HCT116 (cell line): ENCODE measurements around the gene IGF2BP1. TPM values are rescaled to one million over a fixed set of nuclear protein-coding genes. Genes with fewer than 3 reads are reported as not detected.

Source experiments
- ATAC-seq: fragments of 200-7000 bp; cut with Tn5 transposase; 2 replicates; pipeline ENCODE4 v1.9.1; 2020; ENCODE audit warnings: mild to moderate bottlenecking, moderate library complexity
- BruUV-seq: library from RNA; stranded (reverse); fragments of 400-500 nt; replicated peaks from 2 replicates; lab custom pipeline; 2021; lab: Mats Ljungman, UMichigan
- CTCF ChIA-PET: fragments of 300-600 bp; sonication (Branson Sonifier 250); formaldehyde crosslinking; loops from one replicate; lab custom pipeline; 2021; ENCODE audit warnings: antibody characterized with exemption; lab: Charles Lee
- POLR2A ChIA-PET: fragments of 300-600, 350-600 bp; sonication (Branson Sonifier 250); formaldehyde crosslinking; loops from one replicate; lab custom pipeline; 2021; ENCODE audit warnings: antibody characterized with exemption; lab: Charles Lee
- RAD21 ChIA-PET, 2 experiments: fragments of 300-600 bp; sonication (Branson Sonifier 250); formaldehyde crosslinking; loops; one replicate each; lab custom pipeline; 2023; ENCODE audit warnings: low total read pairs in 2 of 2; ENCODE audit not compliant: uncharacterized antibody in 2 of 2, unreplicated experiment in 2 of 2, low non-redundant PET in 1 of 2; lab: Charles Lee
- DNase-seq: peaks from one replicate; pipeline ENCODE4 v3.0.0-alpha.2; 2010; ENCODE audit warnings: low read depth, low spot score
- H2AFZ ChIP-seq: fragments of 200-600 bp; shearing (Covaris generic), sonication (generic); 2 replicates; pipeline ENCODE4 v1.6.1; 2017; ENCODE audit warnings: low read depth, mixed run types, mixed read lengths, antibody characterized with exemption, low read length; ENCODE audit not compliant: poor library complexity, severe bottlenecking
- H3K27ac ChIP-seq: 2 replicates; pipeline ENCODE4 v1.5.1; 2012; ENCODE audit warnings: low read depth, low read length
- H3K27me3 ChIP-seq: fragments of 200-600 bp; sonication (generic); 2 replicates; pipeline ENCODE4 v1.6.1; 2016; ENCODE audit warnings: mixed run types, low read length, mixed read lengths; ENCODE audit not compliant: insufficient read depth
- H3K36me3 ChIP-seq, 2 experiments: fragments of 200-500 bp in 1 of 2; fragments of 200-600 bp in 1 of 2; sonication (Bioruptor generic) in 1 of 2; sonication (generic) in 1 of 2; 2 replicates each; pipeline versions ENCODE4 v1.5.1 to v1.6.1; 2014 to 2016; ENCODE audit warnings: low read length in 2 of 2, inconsistent platforms in 1 of 2, mixed read lengths in 1 of 2, mixed run types in 1 of 2; ENCODE audit not compliant: insufficient read depth in 2 of 2, control insufficient read depth in 1 of 2
- H3K4me1 ChIP-seq, 2 experiments: fragments of 200-600 bp in 1 of 2; sonication (generic) in 1 of 2; 2 replicates each; pipeline versions ENCODE4 v1.5.1 to v1.6.1; 2012 to 2017; ENCODE audit warnings: low read length in 2 of 2, inconsistent platforms in 1 of 2, mild to moderate bottlenecking in 1 of 2, mixed read lengths in 1 of 2, mixed run types in 1 of 2, moderate library complexity in 1 of 2; ENCODE audit not compliant: insufficient read depth in 2 of 2, control insufficient read depth in 1 of 2
- H3K4me2 ChIP-seq: fragments of 200-600 bp; sonication (generic); 2 replicates; pipeline ENCODE4 v1.6.1; 2017; ENCODE audit warnings: mixed run types, low read length, mixed read lengths
- H3K4me3 ChIP-seq, 2 experiments: fragments of 200-600 bp in 1 of 2; sonication (generic) in 1 of 2; replicated peaks in 1 of 2; 2 replicates each; pipeline ENCODE4 v1.5.1; 2011 to 2016; ENCODE audit warnings: low read length in 2 of 2, control low read depth in 1 of 2, low read depth in 1 of 2, mild to moderate bottlenecking in 1 of 2, mixed read lengths in 1 of 2, mixed run types in 1 of 2
- H3K79me2 ChIP-seq: fragments of 200-600 bp; sonication (generic); 2 replicates; pipeline ENCODE4 v1.6.1; 2017; ENCODE audit warnings: mild to moderate bottlenecking, mixed run types, low read length, moderate library complexity, mixed read lengths; ENCODE audit not compliant: insufficient read depth
- H3K9ac ChIP-seq: fragments of 200-600 bp; sonication (generic); 2 replicates; pipeline ENCODE4 v1.6.1; 2016; ENCODE audit warnings: low read length, mixed read lengths
- H3K9me2 ChIP-seq: fragments of 200-600 bp; sonication (generic), shearing (Covaris generic); 2 replicates; pipeline ENCODE4 v1.6.1; 2017; ENCODE audit warnings: mixed run types, mild to moderate bottlenecking, moderate library complexity; ENCODE audit not compliant: insufficient read depth
- H3K9me3 ChIP-seq, 2 experiments: fragments of 200-500 bp in 1 of 2; fragments of 200-600 bp in 1 of 2; sonication (Bioruptor generic) in 1 of 2; sonication (generic) in 1 of 2; 2 replicates each; pipeline ENCODE4 v1.6.1; 2014 to 2017; ENCODE audit warnings: low read length in 2 of 2, mixed read lengths in 2 of 2, inconsistent platforms in 1 of 2, low read depth in 1 of 2, mild to moderate bottlenecking in 1 of 2, mixed run types in 1 of 2, moderate library complexity in 1 of 2; ENCODE audit not compliant: control insufficient read depth in 1 of 2, insufficient read depth in 1 of 2
- H4K20me1 ChIP-seq: fragments of 200-600 bp; sonication (generic), shearing (Covaris generic); 2 replicates; pipeline ENCODE4 v1.6.1; 2017; ENCODE audit warnings: mixed run types, mild to moderate bottlenecking, moderate library complexity; ENCODE audit not compliant: insufficient read depth
- CBX3 ChIP-seq: IDR thresholded peaks from 2 replicates; pipeline ENCODE4 v1.6.1; 2012; ENCODE audit warnings: low read depth
- EGR1 ChIP-seq: IDR thresholded peaks from 2 replicates; pipeline ENCODE4 v1.6.1; 2012; ENCODE audit warnings: low read depth
- MAX ChIP-seq: IDR thresholded peaks from 2 replicates; pipeline ENCODE4 v1.6.1; 2012
- RAD21 ChIP-seq: IDR thresholded peaks from 2 replicates; pipeline ENCODE4 v1.6.1; 2012; ENCODE audit warnings: low read depth, mild to moderate bottlenecking
- SP1 ChIP-seq: IDR thresholded peaks from 2 replicates; pipeline ENCODE4 v1.6.1; 2012; ENCODE audit warnings: low read depth
- SRF ChIP-seq: IDR thresholded peaks from 2 replicates; pipeline ENCODE4 v1.6.1; 2012; ENCODE audit warnings: low read depth
- YY1 ChIP-seq: IDR thresholded peaks from 2 replicates; pipeline ENCODE4 v1.6.1; 2011; ENCODE audit warnings: low read length, low read depth, moderate library complexity, mild to moderate bottlenecking; ENCODE audit not compliant: insufficient replicate concordance; ENCODE audit errors: extremely low read depth
- intact Hi-C: fragments of 100-400 bp; cut with micrococcal nuclease; formaldehyde crosslinking; loops from 2 replicates; pipeline ENCODE4 v1.10.0; 2022
- total RNA-seq: library from RNA; stranded (reverse); gene quantifications from one replicate; pipeline ENCODE4 v1.2.1, GENCODE V29; 2021; ENCODE audit not compliant: unreplicated experiment
- TF ChIP-seq, protein P1 (sequence below), 3 experiments: fragments of 200-600 bp in 1 of 3; sonication (generic) in 1 of 3; IDR thresholded peaks in 2 of 3; conservative IDR thresholded peaks in 1 of 3; 2 replicates each; pipeline ENCODE4 v1.5.1; 2012 to 2017; ENCODE audit warnings: low read depth in 2 of 3, low read length in 2 of 3, antibody characterized with exemption in 1 of 3, borderline replicate concordance in 1 of 3, control low read depth in 1 of 3, mild to moderate bottlenecking in 1 of 3, mixed read lengths in 1 of 3, mixed run types in 1 of 3, moderate library complexity in 1 of 3; ENCODE audit not compliant: insufficient read depth in 1 of 3

IGF2BP1 gene
- total RNA-seq, 1 experiment from 2014 or later: 0.91 TPM

DNA sequence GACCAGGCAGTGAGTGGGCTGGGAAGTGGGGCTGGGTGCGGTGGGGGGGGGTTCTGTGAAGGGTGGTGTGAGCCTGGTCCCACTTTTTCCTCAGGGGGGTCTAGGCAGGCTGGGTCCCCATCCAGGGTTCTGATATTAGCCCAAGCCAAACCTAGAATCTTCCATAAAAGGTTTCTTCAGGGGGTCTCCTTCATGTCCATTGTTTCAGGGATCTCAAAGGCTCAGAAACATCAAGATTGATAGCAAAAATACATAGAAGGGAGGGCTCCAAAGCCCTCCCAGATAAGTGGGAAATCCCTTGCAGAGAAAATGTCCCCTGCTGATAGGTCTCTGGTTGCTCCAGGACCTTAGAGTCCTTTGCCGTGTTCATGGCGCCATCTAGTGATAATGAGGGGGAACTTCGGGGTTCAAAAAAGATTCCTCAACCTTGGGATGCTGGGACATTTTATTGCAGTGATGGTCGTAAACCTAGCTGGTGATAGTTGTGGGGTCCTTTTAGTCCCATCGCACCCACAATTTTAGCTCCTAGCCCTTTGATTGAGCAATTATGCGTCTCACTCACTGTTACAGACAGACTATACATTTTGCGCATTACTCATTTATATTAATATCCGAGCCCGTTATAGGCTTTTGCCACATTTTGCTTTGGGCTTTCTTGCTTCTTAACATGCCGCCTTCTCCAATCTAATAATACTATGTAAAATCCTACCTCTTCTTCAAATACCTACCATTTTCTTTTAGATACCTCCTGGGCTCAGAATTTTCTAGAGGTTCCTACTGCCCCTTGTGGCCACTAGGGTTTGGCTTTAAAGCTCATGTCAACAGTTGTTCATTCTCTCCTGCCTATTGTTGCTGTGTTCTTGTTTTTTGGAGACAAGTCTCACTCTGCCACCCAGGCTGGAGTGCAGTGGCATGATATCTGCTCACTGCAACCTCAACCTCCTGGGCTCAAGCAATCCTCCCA is 35.1 kb downstream of the IGF2BP1 start:
- ChIA-PET CTCF (interaction anchor here (0.5 to 3.2 kb wide), 64 partner anchors 8 to 817 kb away, joined by 3 to 62 read pairs (median 5); partner anchors contain the start of genes ATP5MC1, HOXB13, SNF8 and TTLL6), POLR2A (interaction anchor here (0.8 to 1.3 kb wide), 7 partner anchors 14 to 220 kb away, joined by 3 to 7 read pairs (median 4); partner anchors contain the start of gene ATP5MC1), RAD21 (interaction anchor here (0.7 to 1.3 kb wide), 23 partner anchors 15 to 361 kb away, joined by 3 to 18 read pairs (median 4); partner anchors contain the start of genes SNF8 (in 2 of the 2) and ATP5MC1 (in 1 of the 2))
- Histone ChIP-seq H3K27ac (peak overlapping the region; percentile 25; the same call in 1 of the 2 replicates), H3K9me2 (no peaks in the 10 kb centered on the region), H3K9ac (no peak overlapping the region), H3K36me3 (no peaks in the 10 kb centered on the region), H3K4me2 (peak overlapping the region; percentile 64), H3K4me1 (peaks cover 12 to 25% of the 10 kb centered on the region in 2 experiments), H2AFZ (peak overlapping the region; percentile 87), H3K9me3 (no peaks in the 10 kb centered on the region), H3K79me2 (no peaks in the 10 kb centered on the region), H3K4me3 (peak overlapping the region; percentile 6 to 13; a peak in 2 of 4 replicates), H4K20me1 (no peaks in the 10 kb centered on the region), H3K27me3 (no peaks in the 10 kb centered on the region)
- TF ChIP-seq MAX (peak; percentile 31; the same call in 1 of the 2 replicates), CBX3 (peak; percentile 68; the same call in 1 of the 2 replicates), SRF (0 out of 2 replicates have a peak, but pooled peaks have one; percentile 39), EGR1 (no peak), SP1 (no peak; the same call in 1 of the 2 replicates), YY1 (peak; percentile 84), RAD21 (peak; percentile 100)
- TF ChIP-seq, protein P1, sequence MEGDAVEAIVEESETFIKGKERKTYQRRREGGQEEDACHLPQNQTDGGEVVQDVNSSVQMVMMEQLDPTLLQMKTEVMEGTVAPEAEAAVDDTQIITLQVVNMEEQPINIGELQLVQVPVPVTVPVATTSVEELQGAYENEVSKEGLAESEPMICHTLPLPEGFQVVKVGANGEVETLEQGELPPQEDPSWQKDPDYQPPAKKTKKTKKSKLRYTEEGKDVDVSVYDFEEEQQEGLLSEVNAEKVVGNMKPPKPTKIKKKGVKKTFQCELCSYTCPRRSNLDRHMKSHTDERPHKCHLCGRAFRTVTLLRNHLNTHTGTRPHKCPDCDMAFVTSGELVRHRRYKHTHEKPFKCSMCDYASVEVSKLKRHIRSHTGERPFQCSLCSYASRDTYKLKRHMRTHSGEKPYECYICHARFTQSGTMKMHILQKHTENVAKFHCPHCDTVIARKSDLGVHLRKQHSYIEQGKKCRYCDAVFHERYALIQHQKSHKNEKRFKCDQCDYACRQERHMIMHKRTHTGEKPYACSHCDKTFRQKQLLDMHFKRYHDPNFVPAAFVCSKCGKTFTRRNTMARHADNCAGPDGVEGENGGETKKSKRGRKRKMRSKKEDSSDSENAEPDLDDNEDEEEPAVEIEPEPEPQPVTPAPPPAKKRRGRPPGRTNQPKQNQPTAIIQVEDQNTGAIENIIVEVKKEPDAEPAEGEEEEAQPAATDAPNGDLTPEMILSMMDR (IDR thresholded peaks at IDR 0.05 in 2 of 3, conservative IDR thresholded peaks at IDR 0.05 in 1 of 3; ENCODE audit: borderline replicate concordance in 1 of 3, insufficient read depth in 1 of 3, low read depth in 2 of 3, low read length in 2 of 3): peak; percentile 79 to 98 (median 92)
- BruUV-seq: no TSS peak
- intact Hi-C loops: loop anchor here (1.0 to 10.0 kb wide), 9 partner anchors 18 to 1007 kb away; partner anchors contain the start of genes ATP5MC1 and SNF8
- ATAC-seq (peak; percentile 67), DNase-seq (peak; percentile 82)
